ENCODE measurements around the gene NTMT2.

Gene NTMT2

DNA sequence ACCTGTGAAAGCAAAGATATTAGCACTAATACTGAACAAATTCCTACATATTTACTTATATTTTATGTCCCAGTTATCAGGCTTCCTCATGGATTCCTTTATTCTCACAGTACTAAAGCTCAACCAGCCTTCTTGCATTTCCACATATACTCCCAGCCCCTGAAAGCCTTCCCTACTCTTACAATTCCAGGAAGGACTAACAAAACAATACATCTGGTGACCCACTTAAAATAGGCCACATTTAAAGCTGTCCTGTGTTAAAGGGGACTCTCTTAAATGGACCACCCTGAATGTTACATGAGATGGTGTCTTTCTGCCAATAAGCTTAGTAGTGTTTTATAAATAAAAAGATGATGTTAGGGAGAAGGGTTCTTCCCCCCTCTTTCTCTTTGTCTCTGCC lies 54.4 kb downstream of the NTMT2 start:
- no peaks in the 10 kb centered on the region for H3K9me3 Mint-ChIP-seq
- H3K4me1 Mint-ChIP-seq, result no peaks in the 10 kb centered on the region
- no peak for ATAC-seq (replicated peaks; ENCODE audit: extremely low read depth, poor library complexity, severe bottlenecking)
- DNase-seq (ENCODE audit: low spot score in 2 of 2), result no peak
- H3K27me3 Mint-ChIP-seq, result peaks cover 55% of the 10 kb centered on the region
- H3K36me3 Mint-ChIP-seq (ENCODE audit: insufficient read depth), result peaks cover 2% of the 10 kb centered on the region
- no peak overlapping the region for H3K27ac Mint-ChIP-seq (ENCODE audit: low read depth)
- no peak overlapping the region for H3K4me3 Mint-ChIP-seq

GRCh38 chr1:170200621-170201397 lies 55.0 kb downstream of the NTMT2 start:
- no peak overlapping the region for H3K27ac Mint-ChIP-seq (ENCODE audit: low read depth)
- H3K36me3 Mint-ChIP-seq (ENCODE audit: insufficient read depth), result peaks cover 2% of the 10 kb centered on the region
- DNase-seq (ENCODE audit: low spot score in 2 of 2), result no peak
- peaks cover 53% of the 10 kb centered on the region for H3K27me3 Mint-ChIP-seq
- no peaks in the 10 kb centered on the region for H3K9me3 Mint-ChIP-seq
- no peak overlapping the region for H3K4me3 Mint-ChIP-seq
- no peak for ATAC-seq (replicated peaks; ENCODE audit: extremely low read depth, poor library complexity, severe bottlenecking)
- no peaks in the 10 kb centered on the region for H3K4me1 Mint-ChIP-seq

GRCh38 chr1:170203693-170204092 lies 57.9 kb downstream of the NTMT2 start:
- ATAC-seq (replicated peaks; ENCODE audit: extremely low read depth, poor library complexity, severe bottlenecking) (no peak), DNase-seq (ENCODE audit: low spot score in 2 of 2) (no peak)
- H3K9me3 Mint-ChIP-seq, result no peaks in the 10 kb centered on the region
- no peak overlapping the region for H3K27ac Mint-ChIP-seq (ENCODE audit: low read depth)
- peaks cover 2% of the 10 kb centered on the region for H3K36me3 Mint-ChIP-seq (ENCODE audit: insufficient read depth)
- no peak overlapping the region for H3K4me3 Mint-ChIP-seq
- peaks cover 48% of the 10 kb centered on the region for H3K27me3 Mint-ChIP-seq
- no peaks in the 10 kb centered on the region for H3K4me1 Mint-ChIP-seq

- H3K9me3 Mint-ChIP-seq, result no peaks in the 10 kb centered on the region
- H3K27ac Mint-ChIP-seq (ENCODE audit: low read depth), result no peak overlapping the region
- no peaks in the 10 kb centered on the region for H3K36me3 Mint-ChIP-seq (ENCODE audit: insufficient read depth)
- H3K4me3 Mint-ChIP-seq, result no peak overlapping the region
- ATAC-seq (replicated peaks; ENCODE audit: extremely low read depth, poor library complexity, severe bottlenecking) (no peak), DNase-seq (ENCODE audit: low spot score in 2 of 2) (no peak)
- peaks cover 44% of the 10 kb centered on the region for H3K27me3 Mint-ChIP-seq
- no peaks in the 10 kb centered on the region for H3K4me1 Mint-ChIP-seq
Measured at GRCh38 chr1:170204121-170204520, 58.4 kb downstream of the NTMT2 start.

DNA sequence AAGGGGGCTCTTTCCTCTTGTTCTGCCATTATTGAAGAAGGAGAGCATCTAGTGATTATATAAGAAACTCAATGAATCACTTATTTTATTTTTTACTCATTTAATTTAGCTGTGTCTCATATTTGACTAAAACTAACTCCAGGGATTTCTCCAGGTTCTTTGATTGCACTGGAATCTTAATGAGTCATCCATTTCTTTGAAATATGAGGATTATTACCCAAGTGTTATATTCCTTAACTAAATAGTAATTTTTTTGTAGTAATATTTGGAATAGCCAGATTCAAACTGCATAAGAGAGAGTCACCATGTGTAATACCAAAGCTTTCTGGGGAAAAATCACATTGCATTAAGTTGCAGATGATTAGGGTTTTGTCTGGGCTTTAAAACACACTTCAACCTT lies 59.5 kb downstream of the NTMT2 start:
- Mint-ChIP-seq H3K27me3 (peaks cover 33% of the 10 kb centered on the region), H3K4me3 (no peak overlapping the region), H3K27ac (ENCODE audit: low read depth) (no peak overlapping the region), H3K9me3 (no peaks in the 10 kb centered on the region), H3K36me3 (ENCODE audit: insufficient read depth) (no peaks in the 10 kb centered on the region), H3K4me1 (no peaks in the 10 kb centered on the region)
- DNase-seq (ENCODE audit: low spot score in 2 of 2) (no peak), ATAC-seq (replicated peaks; ENCODE audit: extremely low read depth, poor library complexity, severe bottlenecking) (no peak)

DNA sequence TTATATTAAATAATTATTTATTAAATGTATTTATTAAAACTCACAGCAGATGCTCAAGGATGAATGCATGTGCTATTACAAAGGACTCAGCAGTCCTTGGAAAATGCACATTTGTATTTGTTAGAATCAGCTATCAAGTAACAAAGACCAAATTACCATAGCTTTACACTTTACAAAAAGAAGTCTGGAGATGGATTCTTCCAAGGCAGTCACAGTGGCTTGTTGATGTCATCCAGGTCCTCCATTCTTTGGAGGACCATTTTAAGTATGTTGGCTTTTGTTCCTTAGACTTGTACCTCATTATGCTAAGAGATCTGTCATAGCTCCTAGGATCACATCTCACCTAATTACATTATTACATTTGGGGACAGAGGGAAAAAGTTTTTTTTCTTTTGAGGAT lies 63.4 kb downstream of the NTMT2 start:
- Mint-ChIP-seq H3K27me3 (peaks cover 51% of the 10 kb centered on the region), H3K4me3 (no peak overlapping the region), H3K4me1 (no peaks in the 10 kb centered on the region), H3K9me3 (no peaks in the 10 kb centered on the region), H3K36me3 (ENCODE audit: insufficient read depth) (no peaks in the 10 kb centered on the region), H3K27ac (ENCODE audit: low read depth) (no peak overlapping the region)
- no peak for ATAC-seq (replicated peaks; ENCODE audit: extremely low read depth, poor library complexity, severe bottlenecking)
- DNase-seq (ENCODE audit: low spot score in 2 of 2), result no peak

- no peaks in the 10 kb centered on the region for H3K36me3 Mint-ChIP-seq (ENCODE audit: insufficient read depth)
- ATAC-seq (replicated peaks; ENCODE audit: extremely low read depth, poor library complexity, severe bottlenecking) (no peak), DNase-seq (ENCODE audit: low spot score in 2 of 2) (no peak)
- H3K9me3 Mint-ChIP-seq, result no peaks in the 10 kb centered on the region
- H3K27ac Mint-ChIP-seq (ENCODE audit: low read depth), result no peak overlapping the region
- no peaks in the 10 kb centered on the region for H3K4me1 Mint-ChIP-seq
- H3K4me3 Mint-ChIP-seq, result no peak overlapping the region
- peaks cover 51% of the 10 kb centered on the region for H3K27me3 Mint-ChIP-seq
Measured at GRCh38 chr1:170210142-170210541, 64.4 kb downstream of the NTMT2 start.

- no peak for ATAC-seq (replicated peaks; ENCODE audit: extremely low read depth, poor library complexity, severe bottlenecking)
- peaks cover 64% of the 10 kb centered on the region for H3K27me3 Mint-ChIP-seq
- no peak overlapping the region for H3K27ac Mint-ChIP-seq (ENCODE audit: low read depth)
Measured at GRCh38 chr1:170213596-170213995, 67.8 kb downstream of the NTMT2 start.

DNA sequence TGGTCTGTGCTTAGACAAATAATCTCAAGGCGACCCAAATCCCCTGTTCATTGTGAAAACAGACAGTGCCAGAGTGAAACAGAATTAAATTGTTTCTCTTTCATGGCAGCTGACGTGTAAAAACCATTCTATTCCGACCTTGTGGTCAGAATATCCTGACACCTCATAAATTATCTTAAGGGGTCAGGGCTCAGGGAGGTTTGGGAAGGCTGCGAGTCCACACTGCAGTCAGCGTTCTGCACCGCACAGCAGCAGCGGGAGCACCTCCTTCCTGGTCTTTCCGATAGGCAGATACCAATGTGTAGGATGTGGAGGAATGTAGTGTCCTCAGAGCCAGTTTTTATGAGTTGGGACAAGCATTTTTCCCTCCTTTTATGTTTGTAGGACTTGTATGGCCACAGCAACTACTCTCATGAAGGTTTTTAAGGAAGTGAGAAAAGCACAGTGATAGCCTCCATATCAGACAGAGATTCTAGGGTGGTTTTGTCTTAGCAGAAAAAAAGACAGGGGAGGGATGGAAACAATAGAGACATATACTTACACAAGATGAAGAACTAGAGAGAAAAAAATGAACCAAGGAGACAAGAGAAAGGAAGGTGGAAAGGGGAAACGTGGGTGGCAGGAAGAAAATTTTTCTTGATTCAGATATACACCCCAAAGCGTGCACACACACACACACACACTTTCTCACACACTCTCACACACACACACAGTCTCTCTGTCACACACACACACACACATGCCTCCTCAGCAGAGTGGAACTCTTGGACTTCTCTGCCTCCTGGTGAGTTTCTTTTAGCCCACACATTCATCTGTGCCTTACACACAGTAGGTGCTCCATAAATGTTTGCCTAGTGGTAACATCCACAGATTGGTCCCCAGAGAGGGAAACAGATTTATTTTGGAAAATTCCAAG lies 68.6 kb downstream of the NTMT2 start:
- ATAC-seq (replicated peaks; ENCODE audit: extremely low read depth, poor library complexity, severe bottlenecking) (no peak), DNase-seq (ENCODE audit: low spot score in 2 of 2) (no peak)
- Mint-ChIP-seq H3K4me1 (no peaks in the 10 kb centered on the region), H3K9me3 (no peaks in the 10 kb centered on the region), H3K27ac (ENCODE audit: low read depth) (no peak overlapping the region), H3K27me3 (peaks cover 64% of the 10 kb centered on the region), H3K4me3 (no peak overlapping the region), H3K36me3 (ENCODE audit: insufficient read depth) (no peaks in the 10 kb centered on the region)

More at GRCh38 chr1:170213596-170213995, 67.8 kb downstream of the NTMT2 start:
- no peaks in the 10 kb centered on the region for H3K36me3 Mint-ChIP-seq (ENCODE audit: insufficient read depth)
- DNase-seq (ENCODE audit: low spot score in 2 of 2), result no peak
- H3K4me3 Mint-ChIP-seq, result no peak overlapping the region
- H3K4me1 Mint-ChIP-seq, result no peaks in the 10 kb centered on the region
- no peaks in the 10 kb centered on the region for H3K9me3 Mint-ChIP-seq

DNA sequence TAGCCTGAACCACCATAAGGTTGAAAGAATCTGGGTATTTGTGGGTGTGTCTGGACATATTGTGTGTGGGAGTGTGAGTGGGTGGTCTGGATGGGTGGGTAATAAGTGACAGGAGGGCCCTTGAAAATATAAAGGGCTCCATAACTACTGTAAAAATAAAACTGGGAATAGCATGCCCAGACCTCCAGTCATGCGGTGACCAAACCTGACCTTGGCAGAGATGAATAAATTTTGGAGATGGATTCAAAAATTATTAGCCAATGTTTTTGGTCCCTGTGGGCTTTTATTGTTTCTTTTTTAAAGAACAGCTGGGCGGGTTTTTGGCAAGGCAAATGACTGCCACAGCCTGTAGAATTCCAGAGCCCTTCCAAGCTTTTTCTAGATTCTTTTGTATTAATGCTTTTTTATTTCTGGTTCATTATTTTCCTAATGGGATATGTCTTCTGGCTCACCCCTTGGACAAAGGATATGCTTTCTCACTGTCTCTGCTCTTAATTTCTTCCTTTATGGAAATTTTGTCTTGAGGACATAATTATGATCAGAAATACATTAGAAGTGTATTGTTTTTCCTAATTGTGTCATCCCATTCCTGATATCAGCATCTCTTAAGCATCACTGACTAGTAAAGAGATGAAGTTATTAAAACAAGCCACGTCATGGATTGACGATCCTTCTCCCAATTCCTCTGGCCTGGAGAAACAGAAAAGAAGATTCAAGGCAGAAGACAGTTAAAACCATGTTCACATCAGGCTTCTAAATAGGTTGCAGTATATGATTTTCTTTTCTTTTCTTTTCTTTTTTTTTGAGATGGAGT lies 69.5 kb downstream of the NTMT2 start:
- H3K36me3 Mint-ChIP-seq (ENCODE audit: insufficient read depth), result no peaks in the 10 kb centered on the region
- H3K27ac Mint-ChIP-seq (ENCODE audit: low read depth), result no peak overlapping the region
- ATAC-seq (replicated peaks; ENCODE audit: extremely low read depth, poor library complexity, severe bottlenecking) (no peak), DNase-seq (ENCODE audit: low spot score in 2 of 2) (no peak)
- H3K27me3 Mint-ChIP-seq, result peaks cover 68% of the 10 kb centered on the region
- H3K4me1 Mint-ChIP-seq, result no peaks in the 10 kb centered on the region
- no peak overlapping the region for H3K4me3 Mint-ChIP-seq
- H3K9me3 Mint-ChIP-seq, result no peaks in the 10 kb centered on the region

GRCh38 chr1:170217517-170218256 lies 71.9 kb downstream of the NTMT2 start:
- H3K9me3 Mint-ChIP-seq, result no peaks in the 10 kb centered on the region
- no peak overlapping the region for H3K27ac Mint-ChIP-seq (ENCODE audit: low read depth)
- no peak overlapping the region for H3K4me3 Mint-ChIP-seq
- no peaks in the 10 kb centered on the region for H3K4me1 Mint-ChIP-seq
- H3K36me3 Mint-ChIP-seq (ENCODE audit: insufficient read depth), result no peaks in the 10 kb centered on the region
- ATAC-seq (replicated peaks; ENCODE audit: extremely low read depth, poor library complexity, severe bottlenecking) (no peak), DNase-seq (ENCODE audit: low spot score in 2 of 2) (no peak)
- peaks cover 64% of the 10 kb centered on the region for H3K27me3 Mint-ChIP-seq

DNA sequence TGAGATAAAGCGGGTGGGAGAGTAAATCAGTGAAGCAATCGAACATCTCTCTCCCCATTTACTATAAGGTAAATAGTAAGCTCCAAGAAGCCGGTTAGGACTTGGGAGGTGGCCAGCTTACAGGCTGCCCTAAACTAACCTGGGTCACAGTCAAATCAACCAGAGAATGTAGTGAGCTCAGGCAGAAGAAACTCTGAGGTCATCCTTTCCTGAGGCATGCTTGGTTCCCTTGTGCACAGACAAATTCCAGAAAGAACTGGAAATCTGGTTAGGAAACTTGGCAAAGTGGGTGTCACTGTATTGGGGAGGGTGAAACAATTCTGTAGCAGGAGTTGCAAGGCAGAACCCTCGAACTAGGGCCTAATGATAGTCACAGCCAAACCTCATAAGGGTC lies 72.5 kb downstream of the NTMT2 start:
- no peak overlapping the region for H3K4me3 Mint-ChIP-seq
- peaks cover 64% of the 10 kb centered on the region for H3K27me3 Mint-ChIP-seq
- no peak for DNase-seq (ENCODE audit: low spot score in 2 of 2)
- no peaks in the 10 kb centered on the region for H3K4me1 Mint-ChIP-seq
- no peak for ATAC-seq (replicated peaks; ENCODE audit: extremely low read depth, poor library complexity, severe bottlenecking)
- no peaks in the 10 kb centered on the region for H3K36me3 Mint-ChIP-seq (ENCODE audit: insufficient read depth)
- H3K27ac Mint-ChIP-seq (ENCODE audit: low read depth), result no peak overlapping the region
- H3K9me3 Mint-ChIP-seq, result no peaks in the 10 kb centered on the region
